Measurements from ENCODE around the gene CAMK2B.
"Not testable (repeated sequence)": the region's sequence is repeated elsewhere in the genome, so short reads cannot be mapped to it uniquely, and the experiment has no call there.

The CAMK2B gene

DNA sequence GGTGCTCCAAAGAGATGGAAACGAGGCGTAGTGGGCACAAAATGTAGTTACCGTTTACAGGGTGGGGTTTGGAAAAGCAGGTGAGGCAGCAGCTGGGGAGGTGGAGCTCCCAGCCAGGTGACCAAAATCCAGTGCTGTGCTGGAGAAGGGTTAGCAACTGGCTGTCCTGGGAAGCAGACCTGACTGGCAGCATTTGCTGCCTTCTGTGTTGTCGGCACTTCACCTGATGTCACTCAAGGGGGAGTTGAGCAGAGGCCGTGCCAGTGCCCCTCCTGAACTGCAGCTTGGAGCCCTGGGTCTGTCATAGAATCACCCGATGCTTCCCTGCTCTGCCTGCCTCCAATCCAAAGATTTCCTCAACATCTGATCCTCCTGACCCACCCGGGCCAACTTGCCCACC, 148.9 kb downstream of the CAMK2B start:
- DNase-seq (ENCODE audit: insufficient read length, low spot score) (no peak), FAIRE-seq (no peak)

DNA sequence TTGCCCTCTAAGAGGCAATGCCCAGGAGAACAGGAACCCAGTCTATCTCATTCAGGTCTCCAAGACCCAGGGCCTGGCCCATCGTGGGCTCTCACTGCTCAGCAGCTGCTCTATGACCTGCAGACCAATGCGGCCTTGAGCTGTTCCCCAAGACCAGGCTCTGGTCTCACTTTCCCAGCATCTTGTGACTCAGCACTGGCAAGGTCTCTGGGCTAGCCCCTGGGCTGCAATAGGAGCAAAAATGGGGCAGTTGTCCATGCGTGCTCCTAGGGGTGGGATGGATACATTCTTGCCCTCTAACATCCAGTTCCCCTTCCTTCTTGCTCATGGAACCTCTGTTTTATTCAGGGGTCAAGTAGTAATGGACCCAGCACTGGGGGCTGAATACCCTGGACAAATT, 149.7 kb downstream of the CAMK2B start:
- DNase-seq (ENCODE audit: insufficient read length, low spot score) (no peak), FAIRE-seq (no peak)

DNA sequence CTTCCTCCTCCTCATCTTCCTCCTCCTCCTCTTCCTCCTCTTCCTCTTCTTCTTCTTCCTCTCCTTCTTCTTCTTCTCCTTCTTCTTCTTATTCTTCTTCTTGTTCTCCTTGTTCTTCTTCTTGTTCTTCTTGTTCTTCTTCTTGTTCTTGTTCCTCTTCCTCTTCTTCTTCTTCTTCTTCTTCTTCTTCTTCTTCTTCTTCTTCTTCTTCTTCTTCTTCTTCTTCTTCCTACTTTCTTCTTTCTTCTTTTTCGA, 150.8 kb downstream of the CAMK2B start:
- not testable (repeated sequence) for DNase-seq (ENCODE audit: insufficient read length, low spot score); FAIRE-seq

DNA sequence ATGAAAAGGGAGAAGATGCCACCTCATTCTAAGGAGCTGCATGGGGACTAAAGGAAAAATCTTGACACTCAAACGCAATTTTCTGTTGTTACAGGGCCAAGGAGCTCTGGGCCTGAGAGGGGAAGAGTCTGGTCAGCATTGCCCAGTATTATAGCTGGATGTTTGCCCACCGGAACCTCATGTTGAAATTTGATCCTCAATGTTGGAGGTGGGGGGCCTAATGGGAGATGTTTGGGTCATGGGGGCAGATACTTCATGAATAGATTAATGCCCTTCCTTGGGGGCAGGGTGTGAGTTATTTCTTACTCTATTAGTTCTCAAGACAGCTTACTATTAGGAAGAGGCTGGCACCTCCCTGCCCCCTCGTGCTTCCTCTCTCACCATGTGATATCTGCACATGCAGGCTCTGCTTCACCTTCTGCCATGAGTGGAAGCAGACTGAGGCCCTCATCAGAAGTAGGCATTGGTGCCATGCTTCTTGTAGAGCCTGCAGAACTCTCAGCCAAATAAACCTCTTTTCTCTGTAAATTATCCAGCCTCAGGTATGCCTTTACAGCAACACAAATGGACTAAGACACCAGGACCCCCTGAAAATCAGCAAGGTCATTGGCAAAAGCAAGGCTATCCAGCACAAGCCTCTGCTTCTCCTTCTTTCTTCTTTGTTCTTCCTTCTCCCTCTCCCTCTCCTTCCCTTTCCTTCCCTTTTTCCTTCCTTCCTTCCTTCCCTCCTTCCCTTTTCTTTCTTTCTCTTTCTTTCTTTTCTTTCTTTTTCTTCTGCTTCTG, 151.3 kb downstream of the CAMK2B start:
- FAIRE-seq (no peak), DNase-seq (ENCODE audit: insufficient read length, low spot score) (no peak)

DNA sequence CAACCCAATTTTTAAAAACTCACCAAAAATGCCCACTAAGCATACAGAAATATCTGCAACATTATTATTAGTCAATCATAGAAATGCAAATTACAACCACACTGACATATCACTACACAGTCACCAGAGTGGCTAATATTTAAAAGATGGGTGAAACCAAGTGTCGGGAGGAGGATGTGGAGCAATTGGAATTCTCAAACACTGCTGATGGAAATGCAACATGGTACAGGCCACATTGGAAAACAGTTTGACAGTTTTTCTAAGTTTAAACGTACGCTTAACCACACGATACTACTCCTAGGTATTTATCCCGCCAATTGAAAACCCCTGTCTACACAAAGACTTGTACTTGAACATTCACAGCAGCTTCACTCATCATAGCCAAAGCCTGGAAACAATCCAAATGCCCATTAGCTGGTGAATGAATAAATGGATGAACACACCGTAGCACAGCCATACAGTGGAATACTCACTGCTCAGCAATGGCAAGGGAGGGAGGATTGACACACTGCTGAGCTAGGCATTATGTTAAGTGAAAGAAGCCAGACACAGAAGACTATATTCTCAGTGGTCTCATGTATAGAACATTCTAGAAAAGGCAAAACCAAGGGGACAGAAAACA, 152.5 kb downstream of the CAMK2B start:
- FAIRE-seq, result no peak
- no peak for DNase-seq (ENCODE audit: insufficient read length, low spot score)

DNA sequence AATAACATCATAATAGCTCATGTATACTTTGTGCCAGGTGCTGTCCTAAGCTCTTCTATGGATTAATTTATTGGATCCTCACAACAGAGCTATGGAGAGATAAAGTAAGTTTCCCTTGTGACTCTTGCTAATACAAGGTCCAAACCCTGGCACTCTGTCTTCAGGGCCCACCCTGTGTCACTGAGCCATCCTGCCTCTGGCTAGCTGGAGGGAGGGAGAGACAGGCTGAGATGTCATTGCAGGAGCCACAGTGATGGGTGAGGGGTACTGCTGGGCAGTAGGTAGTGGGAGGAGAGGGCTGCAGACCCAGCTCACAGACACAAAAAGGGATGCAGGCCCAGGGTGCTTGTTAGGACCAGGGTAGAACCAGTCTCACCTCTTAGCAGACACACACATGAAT, 153.0 kb downstream of the CAMK2B start:
- FAIRE-seq (no peak), DNase-seq (ENCODE audit: insufficient read length, low spot score) (no peak)

DNA sequence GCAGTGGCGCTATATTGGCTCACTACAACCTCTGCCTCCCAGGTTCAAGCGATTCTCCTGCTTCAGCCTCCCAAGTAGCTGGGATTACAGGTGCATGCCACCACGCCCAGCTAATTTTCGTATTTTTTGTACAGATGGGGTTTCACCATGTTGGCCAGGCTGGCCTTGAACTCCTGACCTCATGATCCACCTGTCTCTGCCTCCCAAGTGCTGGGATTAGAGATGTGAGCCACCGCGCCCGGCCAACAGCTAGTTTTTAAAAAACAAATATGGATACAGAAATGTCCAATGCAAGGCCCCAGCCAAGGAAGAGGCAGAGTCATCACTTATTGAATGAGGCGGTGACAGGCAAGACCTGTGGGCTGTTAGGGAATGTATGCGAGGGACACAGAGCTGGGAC, 153.5 kb downstream of the CAMK2B start:
- DNase-seq (ENCODE audit: insufficient read length, low spot score); FAIRE-seq: not testable (repeated sequence)

DNA sequence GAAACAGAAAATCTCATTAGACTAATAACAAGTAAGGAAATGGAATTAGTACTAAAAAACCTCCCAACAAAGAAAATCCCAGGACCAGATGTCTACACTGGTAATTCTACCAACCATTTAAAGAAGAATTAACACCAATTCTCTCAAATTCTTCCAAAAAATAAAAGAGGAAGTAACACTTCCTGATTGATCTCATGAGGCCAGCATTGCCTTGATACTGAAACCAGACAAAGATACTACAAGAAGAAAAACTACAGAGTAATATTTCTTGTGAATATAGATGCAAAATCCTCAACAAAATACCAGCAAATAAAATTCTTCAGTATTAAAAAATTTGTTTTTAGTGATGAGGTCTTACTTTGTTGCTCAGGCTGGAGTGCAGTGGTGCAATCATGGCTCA, 157.5 kb downstream of the CAMK2B start:
- peak; percentile 74 for FAIRE-seq
- DNase-seq (ENCODE audit: insufficient read length, low spot score), result no peak

Data from GM19239 (cell line).